K562 (cell line): ENCODE results near the gene R3HDM2. TPM values are rescaled to one million over a fixed set of nuclear protein-coding genes. Genes with fewer than 3 reads are reported as not detected.

ENCODE experiments used
- ATAC-seq: fragments of 200-7000 bp; cut with Tn5 transposase; 3 replicates; pipeline ENCODE4 v1.9.1; 2020; ENCODE audit warnings: moderate library complexity
- BruUV-seq: library from RNA; stranded (reverse); fragments of 400-500 nt; replicated peaks from 2 replicates; lab custom pipeline; 2021; lab: Mats Ljungman, UMichigan
- CTCF ChIA-PET: fragments of 300-600 bp; formaldehyde crosslinking; extraction: SDS; loops from one replicate; lab custom pipeline; 2021; ENCODE audit warnings: low intra/inter-chr PET ratio; lab: Yijun Ruan, JAX
- POLR2A ChIA-PET: fragments of 300-600, 350-650 bp; sonication (Branson Sonifier 250); formaldehyde crosslinking; extraction: SDS; loops from one replicate; lab custom pipeline; 2021; ENCODE audit warnings: antibody characterized with exemption, inconsistent platforms; lab: Yijun Ruan, JAX
- DNase-seq, 4 experiments: peaks; one replicate each; pipeline versions ENCODE4 v3.0.0 to v3.0.0-alpha.2; 2011 to 2018; ENCODE audit warnings: low spot score in 3 of 4, mixed read lengths in 3 of 4; ENCODE audit errors: extremely low read depth in 1 of 4
- FAIRE-seq: peaks from 2 replicates; lab custom pipeline; 2011; peaks lifted over from hg19 to GRCh38; lab: Jason Lieb, UNC
- H2AFZ ChIP-seq: 2 replicates; pipeline ENCODE4 v1.6.0; 2011; ENCODE audit warnings: low read depth, low read length, control low read depth, inconsistent platforms
- H3K27ac ChIP-seq: fragments of 200-600 bp; 3 replicates; pipeline ENCODE4 v1.8.0; 2011; ENCODE audit warnings: low read depth, mild to moderate bottlenecking, control low read depth, inconsistent platforms, low read length, moderate library complexity, mixed read lengths; ENCODE audit errors: extremely low read depth
- H3K27me3 ChIP-seq, 2 experiments: fragments of 300-600 bp in 1 of 2; 2 replicates in 1 of 2; 3 replicates in 1 of 2; pipeline versions ENCODE4 v1.6.0 to v1.8.0; 2011; ENCODE audit warnings: inconsistent platforms in 2 of 2, low read length in 2 of 2, mild to moderate bottlenecking in 1 of 2, mixed read lengths in 1 of 2, moderate library complexity in 1 of 2; ENCODE audit not compliant: control insufficient read depth in 2 of 2, insufficient read depth in 2 of 2
- H3K36me3 ChIP-seq: fragments of 300-600 bp; 3 replicates; pipeline ENCODE4 v1.8.0; 2011; ENCODE audit warnings: mild to moderate bottlenecking, low read length, inconsistent platforms; ENCODE audit not compliant: control insufficient read depth, insufficient read depth
- H3K4me1 ChIP-seq, 2 experiments: fragments of 200-600 bp in 1 of 2; replicated peaks in 1 of 2; 2 replicates in 1 of 2; 3 replicates in 1 of 2; pipeline versions ENCODE4 v1.5.1 to v1.8.0; 2011; ENCODE audit warnings: inconsistent platforms in 2 of 2, low read length in 2 of 2, mild to moderate bottlenecking in 1 of 2, mixed read lengths in 1 of 2, moderate library complexity in 1 of 2; ENCODE audit not compliant: control insufficient read depth in 2 of 2, insufficient read depth in 2 of 2
- H3K4me2 ChIP-seq: 2 replicates; pipeline ENCODE4 v1.6.1; 2011; ENCODE audit warnings: low read length, control low read depth, inconsistent platforms, mixed read lengths; ENCODE audit not compliant: insufficient read depth
- H3K4me3 ChIP-seq: fragments of 200-600 bp; sonication (generic), shearing (Covaris generic); 2 replicates; pipeline ENCODE4 v1.5.1; 2016; ENCODE audit warnings: control low read depth, inconsistent platforms
- H3K79me2 ChIP-seq: fragments of 200-600 bp; 3 replicates; pipeline ENCODE4 v1.8.0; 2011; ENCODE audit warnings: low read length, inconsistent platforms; ENCODE audit not compliant: control insufficient read depth, insufficient read depth
- H3K9ac ChIP-seq, 2 experiments: 2 replicates each; pipeline versions ENCODE4 v1.6.0 to v1.6.1; 2011; ENCODE audit warnings: low read depth in 2 of 2, low read length in 2 of 2, control low read depth in 1 of 2, inconsistent platforms in 1 of 2, mild to moderate bottlenecking in 1 of 2, mixed read lengths in 1 of 2; ENCODE audit not compliant: insufficient read depth in 1 of 2
- H3K9me1 ChIP-seq: one replicate; pipeline ENCODE4 v1.6.0; 2011; ENCODE audit warnings: inconsistent platforms, mild to moderate bottlenecking, low read length, moderate library complexity; ENCODE audit not compliant: control insufficient read depth, insufficient read depth
- H3K9me3 ChIP-seq: replicated peaks from 2 replicates; pipeline ENCODE4 v1.5.1; 2011; ENCODE audit warnings: low read depth, low read length, inconsistent platforms; ENCODE audit not compliant: control insufficient read depth, insufficient read depth
- H4K20me1 ChIP-seq: replicated peaks from 2 replicates; pipeline ENCODE4 v1.6.1; 2011; ENCODE audit warnings: low read length, inconsistent platforms, mixed read lengths; ENCODE audit not compliant: control insufficient read depth, insufficient read depth
- BRF1 ChIP-seq: IDR thresholded peaks from 3 replicates; pipeline ENCODE4 v1.6.1; 2011; ENCODE audit warnings: borderline replicate concordance, mild to moderate bottlenecking; ENCODE audit not compliant: insufficient read length; ENCODE audit errors: extremely low read depth
- CEBPZ ChIP-seq: fragments of 150-350 bp; IDR thresholded peaks from 2 replicates; pipeline ENCODE4 v1.6.1; 2014; ENCODE audit warnings: low read depth, mild to moderate bottlenecking, low read length, borderline replicate concordance
- CHD4 ChIP-seq: fragments of 200-600 bp; sonication (generic); IDR thresholded peaks from 3 replicates; pipeline ENCODE4 v1.6.1; 2012; ENCODE audit warnings: low read depth, mild to moderate bottlenecking, mixed read lengths, low read length, inconsistent platforms; ENCODE audit not compliant: insufficient read depth, insufficient replicate concordance, poor library complexity, severe bottlenecking
- ERF ChIP-seq: fragments of 450-650 bp; formaldehyde crosslinking; IDR thresholded peaks from 2 replicates; pipeline ENCODE4 v1.4.0; 2020; ENCODE audit warnings: mild to moderate bottlenecking, mixed read lengths
- GABPA ChIP-seq: fragments of 200-800 bp; sonication (Bioruptor generic); conservative IDR thresholded peaks from 2 replicates; pipeline ENCODE4 v1.6.1; 2016; ENCODE audit warnings: low read depth, missing genetic modification characterization, missing compliant biosample characterization
- KDM2B ChIP-seq: fragments of 250-450 bp; sonication (Bioruptor Pico); IDR thresholded peaks from 2 replicates; pipeline ENCODE4 v1.8.0; 2021; ENCODE audit warnings: mild to moderate bottlenecking, moderate library complexity
- MLLT1 ChIP-seq, 2 experiments: fragments of 450-650 bp; IDR thresholded peaks; 2 replicates each; pipeline ENCODE4 v1.6.1; 2016
- NR2C2 ChIP-seq, 2 experiments: fragments of 200-800 bp in 1 of 2; sonication (Bioruptor generic) in 1 of 2; sonication (generic) in 1 of 2; formaldehyde crosslinking in 1 of 2; IDR thresholded peaks; 2 replicates each; pipeline versions ENCODE4 v1.6.1 to v1.8.0; 2016 to 2022; ENCODE audit warnings: mild to moderate bottlenecking in 1 of 2, missing compliant biosample characterization in 1 of 2, missing genetic modification characterization in 1 of 2, missing genetic modification reagents in 1 of 2
- SRF ChIP-seq, 2 experiments: fragments of 250-450, 450-650 bp in 1 of 2; sonication (Bioruptor Pico) in 1 of 2; sonication (generic) in 1 of 2; formaldehyde crosslinking; IDR thresholded peaks; 2 replicates each; pipeline versions ENCODE4 v1.5.0 to v1.5.1; 2020 to 2022; ENCODE audit warnings: mild to moderate bottlenecking in 1 of 2, missing genetic modification reagents in 1 of 2
- THAP7 ChIP-seq: fragments of 250-450 bp; sonication (Bioruptor Pico); IDR thresholded peaks from 2 replicates; pipeline ENCODE4 v1.5.0; 2021
- ZBTB1 ChIP-seq: sonication (generic); formaldehyde crosslinking; IDR thresholded peaks from 2 replicates; pipeline ENCODE4 v1.8.1; 2023; ENCODE audit warnings: missing genetic modification reagents, low read depth, mild to moderate bottlenecking, borderline replicate concordance
- ZNF146 ChIP-seq: IDR thresholded peaks from one replicate; pipeline ENCODE4 v1.6.1; 2018; ENCODE audit warnings: missing compliant biosample characterization; ENCODE audit not compliant: unreplicated experiment
- ZNF24 ChIP-seq: fragments of 450-650 bp; IDR thresholded peaks from 2 replicates; pipeline ENCODE4 v1.6.1; 2016
- ZNF41 ChIP-seq: fragments of 250-450 bp; sonication (Bioruptor Pico); conservative IDR thresholded peaks from 2 replicates; pipeline ENCODE4 v1.4.0; 2020; ENCODE audit warnings: mild to moderate bottlenecking
- ZNF445 ChIP-seq: fragments of 250-450 bp; sonication (Bioruptor Pico); IDR thresholded peaks from 2 replicates; pipeline ENCODE4 v1.4.0; 2020; ENCODE audit warnings: low read depth, mild to moderate bottlenecking, moderate library complexity
- ZNF79 ChIP-seq: fragments of 250-450 bp; sonication (Bioruptor Pico); IDR thresholded peaks from 2 replicates; pipeline ENCODE4 v1.4.0; 2020; ENCODE audit warnings: low read depth, mild to moderate bottlenecking, moderate library complexity
- WGBS: fragments of 100-300 bp; shearing (Covaris generic); methylation state at CpG from one replicate; pipeline ENCODE4 v1.1.6; 2016; ENCODE audit warnings: low coverage, mixed read lengths; ENCODE audit not compliant: insufficient coverage; ENCODE audit errors: missing lambda C conversion rate; 5-methylcytosine and 5-hydroxymethylcytosine counted together
- in situ Hi-C: fragments of 300-500 bp; cut with MboI; formaldehyde crosslinking; loops from 4 replicates; pipeline ENCODE4 v1.15.0; 2018; ENCODE audit warnings: inconsistent platforms, mixed read lengths
- intact Hi-C: fragments of 100-400 bp; cut with micrococcal nuclease; formaldehyde crosslinking; loops from 2 replicates; pipeline ENCODE4 v1.14.2; 2022
- polyA plus RNA-seq, 8 experiments: library from polyadenylated mRNA; depleted of rRNA in 4 of 8; stranded (reverse) in 5 of 8; unstranded in 3 of 8; fragments of >200 nt; fragmentation: Nextera tagmentation in 2 of 8; fragmentation: Illumina TruSeq in 1 of 8; extraction: Ambion mirVana in 2 of 8; extraction: Trizol in 1 of 8; gene quantifications; 2 replicates each; pipeline versions ENCODE4 v1.2.1 to v1.2.3, GENCODE V29; 2011 to 2014; ENCODE audit warnings: inconsistent platforms in 1 of 8, missing spikeins in 1 of 8
- total RNA-seq, 7 experiments: library from RNA; depleted of rRNA in 6 of 7; stranded (reverse); fragments of >200 nt in 6 of 7; fragmentation: Illumina TruSeq in 2 of 7; extraction: Trizol in 2 of 7; gene quantifications; 2 replicates each; pipeline versions ENCODE4 v1.2.1 to v1.2.3, GENCODE V29; 2011 to 2021; ENCODE audit warnings: low replicate concordance in 1 of 7

The R3HDM2 gene
- total and polyA plus RNA-seq, 9 of the 15 experiments (the other 6 are each of a cell fraction or from before 2014, with no cell fraction given): 3.3 to 18.8 (median 9.0) TPM

GRCh38 chr12:57458665-57459054 is 27.8 kb upstream of the R3HDM2 start:
- CTCF ChIA-PET: interaction anchor here (0.5 to 1.9 kb wide), 4 partner anchors 317 to 1697 kb away, joined by 3 to 8 read pairs (median 3); no protein-coding TSS in a partner anchor
- H4K20me1 ChIP-seq: no peaks in the 10 kb centered on the region
- H3K9me1 ChIP-seq: no peaks in the 10 kb centered on the region
- peaks cover 20% of the 10 kb centered on the region; the same call in 2 of the 3 replicates for H3K79me2 ChIP-seq
- H3K4me2 ChIP-seq: peak overlapping the region; percentile 91
- TSS peak; percentile 94 for BruUV-seq
- intact Hi-C loops (loop anchor here (2.0 to 5.0 kb wide), 3 partner anchors 28 to 234 kb away; partner anchors contain the start of genes DDIT3 and OS9), in situ Hi-C loops (no loop called here)
- peak overlapping the region; percentile 97 for H2AFZ ChIP-seq
- FAIRE-seq (no peak), DNase-seq (no peak), ATAC-seq (no peak)
- no peaks in the 10 kb centered on the region for H3K36me3 ChIP-seq
- peak overlapping the region; percentile 71 for H3K27ac ChIP-seq
- H3K27me3 ChIP-seq: no peaks in the 10 kb centered on the region
- peak overlapping the region; percentile 71 to 89 for H3K9ac ChIP-seq
- H3K4me1 ChIP-seq: peaks cover 46 to 64% of the 10 kb centered on the region in 2 experiments
- 21% methylated on average over 3 of the region's 3 CpGs for WGBS
- H3K9me3 ChIP-seq: no peaks in the 10 kb centered on the region
- H3K4me3 ChIP-seq: peak overlapping the region; percentile 62
- POLR2A ChIA-PET: interaction anchor here (0.6 to 1.7 kb wide), 18 partner anchors 11 to 323 kb away, joined by 3 to 8 read pairs (median 3); partner anchors contain the start of genes DDIT3 and SHMT2
- TF ChIP-seq BRF1 (no peak), CHD4 (no peak), KDM2B (CRISPR knock-in tag) (no peak), ZNF146 (CRISPR knock-in tag) (no peak), ZNF445 (CRISPR knock-in tag) (no peak), NR2C2 (CRISPR knock-in tag; IDR thresholded peaks at IDR 0.05) (no peak), NR2C2 (tag; IDR thresholded peaks at IDR 0.05) (peak; percentile 22; the same call in 1 of the 2 replicates), ZNF79 (CRISPR knock-in tag) (no peak), THAP7 (CRISPR knock-in tag) (0 out of 2 replicates have a peak, but pooled peaks have one; percentile 11), SRF (CRISPR knock-in tag; IDR thresholded peaks at IDR 0.05) (peak in 1 of 2 experiments; percentile 23; a peak in 1 of 4 replicates), CEBPZ (no peak), ZNF24 (no peak), ZBTB1 (CRISPR knock-in tag) (0 out of 2 replicates have a peak, but pooled peaks have one; percentile 5), MLLT1 (IDR thresholded peaks at IDR 0.05) (0 out of 4 replicates have a peak, but pooled peaks of 1 of the 2 experiments have one; percentile 26), ERF (CRISPR knock-in tag) (no peak), ZNF41 (CRISPR knock-in tag) (no peak), GABPA (tag) (peak; percentile 44; the same call in 1 of the 2 replicates)
